Endothelial cell of umbilical vein (primary cell): Measurements from ENCODE around the gene FNDC4. TPM values are rescaled to one million over a fixed set of nuclear protein-coding genes. Genes with fewer than 3 reads are reported as not detected.

Source experiments
- BruUV-seq: library from RNA; stranded (reverse); fragments of 400-500 nt; replicated peaks from 2 replicates; lab custom pipeline; 2021; lab: Mats Ljungman, UMichigan
- CTCF ChIA-PET: fragments of 300-600, 350-600 bp; sonication (Branson Sonifier 250); formaldehyde crosslinking; loops from one replicate; lab custom pipeline; 2021; ENCODE audit warnings: antibody characterized with exemption, inconsistent platforms; lab: Charles Lee
- POLR2A ChIA-PET: fragments of 300-600, 350-600 bp; sonication (Branson Sonifier 250); formaldehyde crosslinking; loops from one replicate; lab custom pipeline; 2021; ENCODE audit warnings: antibody characterized with exemption, inconsistent platforms; lab: Charles Lee
- DNase-seq: peaks from one replicate; pipeline ENCODE4 v3.0.0-alpha.2; 2011; ENCODE audit warnings: low read depth, low spot score
- FAIRE-seq: peaks from 2 replicates; lab custom pipeline; 2011; peaks lifted over from hg19 to GRCh38; lab: Jason Lieb, UNC
- H2AFZ ChIP-seq: 2 replicates; pipeline ENCODE4 v1.6.0; 2012; ENCODE audit warnings: low read depth, low read length, control low read depth, inconsistent platforms
- H3K27ac ChIP-seq: 2 replicates; pipeline ENCODE4 v1.5.1; 2011; ENCODE audit warnings: low read depth, mild to moderate bottlenecking, control low read depth, low read length, moderate library complexity; ENCODE audit not compliant: insufficient read depth
- H3K27me3 ChIP-seq, 2 experiments: 2 replicates each; pipeline versions ENCODE4 v1.6.0 to v1.6.1; 2011; ENCODE audit warnings: low read length in 2 of 2, mixed read lengths in 1 of 2; ENCODE audit not compliant: control insufficient read depth in 2 of 2, insufficient read depth in 2 of 2
- H3K36me3 ChIP-seq, 2 experiments: 2 replicates in 1 of 2; 3 replicates in 1 of 2; pipeline ENCODE4 v1.5.1; 2011; ENCODE audit warnings: low read length in 2 of 2, mild to moderate bottlenecking in 1 of 2, moderate library complexity in 1 of 2; ENCODE audit not compliant: control insufficient read depth in 2 of 2, insufficient read depth in 2 of 2; ENCODE audit errors: extremely low read depth in 1 of 2
- H3K4me1 ChIP-seq: 3 replicates; pipeline ENCODE4 v1.5.1; 2011; ENCODE audit warnings: mild to moderate bottlenecking, low read length; ENCODE audit not compliant: control insufficient read depth, insufficient read depth; ENCODE audit errors: extremely low read depth
- H3K4me2 ChIP-seq: 2 replicates; pipeline ENCODE4 v1.6.1; 2011; ENCODE audit warnings: low read length, control low read depth, mixed read lengths; ENCODE audit not compliant: insufficient read depth
- H3K4me3 ChIP-seq, 3 experiments: fragments of 200-600 bp in 1 of 3; sonication (generic), shearing (Covaris generic) in 1 of 3; replicated peaks in 1 of 3; 2 replicates each; pipeline ENCODE4 v1.5.1; 2011 to 2016; ENCODE audit warnings: control low read depth in 3 of 3, low read length in 3 of 3, mild to moderate bottlenecking in 2 of 3, inconsistent platforms in 1 of 3, low read depth in 1 of 3, moderate library complexity in 1 of 3; ENCODE audit not compliant: insufficient read depth in 1 of 3
- H3K79me2 ChIP-seq: 2 replicates; pipeline ENCODE4 v1.6.0; 2012; ENCODE audit warnings: low read length, inconsistent platforms; ENCODE audit not compliant: control insufficient read depth, insufficient read depth
- H3K9ac ChIP-seq: replicated peaks from 2 replicates; pipeline ENCODE3; 2011; ENCODE audit warnings: low read length, control low read depth; ENCODE audit not compliant: insufficient read depth; ENCODE audit errors: extremely low read depth
- H3K9me1 ChIP-seq: replicated peaks from 3 replicates; pipeline ENCODE4 v1.6.0; 2011; ENCODE audit warnings: mild to moderate bottlenecking, low read length; ENCODE audit not compliant: control insufficient read depth, insufficient read depth; ENCODE audit errors: extremely low read depth
- H3K9me3 ChIP-seq: replicated peaks from 2 replicates; pipeline ENCODE4 v1.5.1; 2012; ENCODE audit warnings: low read length, inconsistent platforms; ENCODE audit not compliant: control insufficient read depth, insufficient read depth
- H4K20me1 ChIP-seq: replicated peaks from 2 replicates; pipeline ENCODE3; 2011; ENCODE audit warnings: mild to moderate bottlenecking, low read length; ENCODE audit not compliant: control insufficient read depth, insufficient read depth; ENCODE audit errors: extremely low read depth
- CTCF ChIP-seq, 2 donors: IDR thresholded peaks; 1 replicate in 1 of 2; 2 replicates in 1 of 2; pipeline ENCODE4 v1.5.1; 2011; ENCODE audit warnings: low read length in 2 of 2, mild to moderate bottlenecking in 2 of 2, moderate library complexity in 2 of 2, control low read depth in 1 of 2, inconsistent platforms in 1 of 2, low read depth in 1 of 2; ENCODE audit not compliant: insufficient read depth in 1 of 2; ENCODE audit errors: extremely low read depth in 1 of 2
- EZH2 ChIP-seq: IDR thresholded peaks from 2 replicates; pipeline ENCODE4 v1.6.1; 2012; ENCODE audit warnings: borderline replicate concordance, low read depth, mild to moderate bottlenecking, moderate library complexity, low read length, inconsistent platforms; ENCODE audit not compliant: severe bottlenecking
- FOS ChIP-seq: IDR thresholded peaks from 2 replicates; pipeline ENCODE4 v1.6.1; 2011; ENCODE audit warnings: mild to moderate bottlenecking, low read length, moderate library complexity, borderline replicate concordance; ENCODE audit not compliant: insufficient read depth
- GATA2 ChIP-seq: IDR thresholded peaks from 2 replicates; pipeline ENCODE4 v1.7.0; 2011; ENCODE audit warnings: low read depth, mild to moderate bottlenecking, moderate library complexity, mixed read lengths, low read length; ENCODE audit not compliant: insufficient read length, insufficient read depth
- JUN ChIP-seq: IDR thresholded peaks from 2 replicates; pipeline ENCODE4 v1.6.1; 2011; ENCODE audit warnings: borderline replicate concordance, low read depth; ENCODE audit not compliant: insufficient read length, insufficient read depth
- MAX ChIP-seq: IDR thresholded peaks from 2 replicates; pipeline ENCODE4 v1.6.1; 2011; ENCODE audit not compliant: insufficient read depth, insufficient read length
- MYC ChIP-seq: IDR thresholded peaks from one replicate; pipeline ENCODE4 v1.6.1; 2011; ENCODE audit warnings: mild to moderate bottlenecking, low read depth, low read length
- POLR2A ChIP-seq: IDR thresholded peaks from 2 replicates; pipeline ENCODE4 v1.6.1; 2012; ENCODE audit warnings: low read depth, mild to moderate bottlenecking, control low read depth, low read length
- dilution Hi-C: fragments of 300-500 bp; cut with MboI; formaldehyde crosslinking; loops from one replicate; pipeline ENCODE4 v1.15.0; 2019; ENCODE audit warnings: low sequenced_read_pairs; ENCODE audit not compliant: extremely low pct_ligation_motif_present
- intact Hi-C: fragments of 100-400 bp; cut with micrococcal nuclease; formaldehyde crosslinking; loops from one replicate; pipeline ENCODE4 v1.10.0; 2022
- polyA plus RNA-seq, 4 experiments: library from polyadenylated mRNA; depleted of rRNA in 3 of 4; stranded (reverse) in 3 of 4; unstranded in 1 of 4; fragments of >200 nt; gene quantifications; 2 replicates each; pipeline versions ENCODE4 v1.2.1 to v1.2.3, GENCODE V29; 2011 to 2012; ENCODE audit warnings: missing spikeins in 1 of 4
- total RNA-seq: library from RNA; stranded (reverse); gene quantifications from 2 replicates; pipeline ENCODE4 v1.2.3, GENCODE V29; 2021

The FNDC4 gene
- total and polyA plus RNA-seq, 2 donors (not counting 3 experiments of a cell fraction or from before 2014, with no cell fraction given) = 15.5 to 19.0 TPM

GRCh38 chr2:27522400-27522945 is 27.5 kb upstream of the FNDC4 start:
- no peak overlapping the region for H3K4me2 ChIP-seq
- H3K9me3 ChIP-seq = no peaks in the 10 kb centered on the region
- FAIRE-seq (no peak), DNase-seq (no peak)
- intact Hi-C loops = no loop called here
- no peaks in the 10 kb centered on the region for H4K20me1 ChIP-seq
- dilution Hi-C loops = no loop called here
- no peaks in the 10 kb centered on the region for H3K79me2 ChIP-seq
- ChIA-PET CTCF (interaction anchor here (0.7 kb wide), 1 partner anchor 15 kb away, joined by 3 read pairs; no protein-coding TSS in a partner anchor), POLR2A (no interaction called here)
- no peaks in the 10 kb centered on the region for H3K9me1 ChIP-seq
- no peaks in the 10 kb centered on the region for H3K27me3 ChIP-seq
- TF ChIP-seq POLR2A (no peak), MYC (no peak), FOS (no peak), JUN (no peak), MAX (no peak), EZH2 (no peak), GATA2 (no peak), CTCF (IDR thresholded peaks at IDR 0.05; ENCODE audit: extremely low read depth in 1 of 2, insufficient read depth in 1 of 2, low read depth in 1 of 2, low read length in 2 of 2) (no peak)
- no peak overlapping the region for H3K9ac ChIP-seq
- no peak overlapping the region for H2AFZ ChIP-seq
- BruUV-seq = no TSS peak
- H3K4me3 ChIP-seq = no peak overlapping the region
- no peaks in the 10 kb centered on the region for H3K36me3 ChIP-seq
- no peak overlapping the region for H3K27ac ChIP-seq
- peaks cover 4% of the 10 kb centered on the region for H3K4me1 ChIP-seq
